GM19238 (cell line): ENCODE measurements around the gene PATE2.

ENCODE experiments used
- DNase-seq: peaks from one replicate; pipeline ENCODE4 v3.0.0; 2011; ENCODE audit warnings: low spot score; ENCODE audit not compliant: insufficient read length

Gene PATE2

DNA sequence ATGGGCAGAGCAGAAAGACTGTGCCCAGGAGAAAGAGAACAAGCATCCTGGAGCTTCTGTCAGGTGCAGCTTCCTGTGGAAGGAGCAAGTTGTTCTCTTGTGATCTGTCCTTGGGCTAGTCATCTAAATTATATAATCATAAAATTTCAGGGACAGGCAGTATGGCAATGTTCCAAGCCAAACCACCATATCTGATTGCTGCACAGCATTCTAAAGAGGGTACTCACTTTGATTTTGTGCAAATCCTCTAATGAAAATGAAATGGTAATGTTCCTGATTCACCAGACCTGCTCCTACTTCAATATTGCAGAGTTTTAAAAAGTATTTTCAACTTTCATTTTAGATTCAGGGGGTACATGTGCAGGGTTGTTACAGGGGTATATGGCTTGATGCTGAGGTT lies at the start of gene PATE2:
PATE2 (minus strand) TSS at position 101 of the 400 bp plus-strand sequence; CDS start at position 46, 55 bp downstream.
- no peak for DNase-seq

DNA sequence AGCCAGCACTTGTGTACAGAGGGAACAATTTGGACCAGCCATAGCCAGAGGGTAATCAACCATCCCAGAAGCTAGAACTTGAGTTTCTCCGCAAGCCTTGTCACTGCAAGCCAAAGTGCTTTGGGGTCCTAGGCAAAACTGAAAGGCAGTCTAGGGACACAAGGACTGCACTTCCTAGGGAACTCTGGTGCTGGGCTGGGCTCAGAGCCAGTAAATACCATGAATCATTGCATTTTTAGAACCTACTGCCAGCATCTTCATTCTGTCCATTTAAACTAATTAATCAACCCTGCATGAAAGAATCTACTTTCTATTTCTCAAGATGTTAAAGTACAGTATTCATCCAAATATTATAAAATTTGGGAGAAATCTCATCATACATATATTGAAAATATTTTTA lies 29.3 kb upstream of the PATE2 start:
- DNase-seq = no peak

DNA sequence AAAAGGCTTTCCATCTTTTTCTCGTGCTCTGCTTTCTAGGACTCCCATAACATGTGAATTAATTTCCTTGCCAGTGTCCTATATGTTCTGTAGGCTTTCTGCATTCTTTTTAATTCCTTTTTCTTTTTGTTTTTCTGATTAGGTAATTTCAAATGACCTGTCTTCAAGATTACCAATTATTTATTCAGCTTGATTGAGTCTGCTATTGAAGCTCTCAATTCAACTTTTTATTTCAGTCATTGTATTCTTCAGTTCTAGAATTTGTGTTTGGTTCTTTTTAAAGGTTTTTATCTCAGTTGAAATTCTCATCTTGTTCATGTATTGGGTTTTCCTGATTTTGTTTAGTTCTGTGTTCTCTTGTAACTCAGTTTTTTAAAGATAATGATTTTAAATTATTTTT lies 23.8 kb upstream of the PATE2 start:
- no peak for DNase-seq

DNA sequence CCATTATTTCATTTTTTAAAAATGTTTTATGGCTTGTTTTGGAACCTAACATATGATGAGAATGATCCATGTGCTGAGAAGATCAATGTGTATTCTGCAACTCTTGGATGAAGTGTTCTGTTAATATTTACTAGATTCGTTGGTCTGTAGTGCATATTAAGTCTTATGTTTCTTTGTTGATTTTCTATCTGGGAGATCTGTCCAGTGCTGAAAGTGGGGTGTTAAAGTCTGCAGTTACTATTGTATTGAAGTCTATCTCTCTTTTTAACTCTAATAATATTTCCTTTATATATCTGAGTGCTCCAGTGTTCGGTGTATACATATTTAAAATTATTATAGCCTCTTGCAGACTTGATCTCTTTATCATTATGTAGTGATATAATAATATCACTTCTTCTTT lies 21.2 kb upstream of the PATE2 start:
- DNase-seq = no peak

DNA sequence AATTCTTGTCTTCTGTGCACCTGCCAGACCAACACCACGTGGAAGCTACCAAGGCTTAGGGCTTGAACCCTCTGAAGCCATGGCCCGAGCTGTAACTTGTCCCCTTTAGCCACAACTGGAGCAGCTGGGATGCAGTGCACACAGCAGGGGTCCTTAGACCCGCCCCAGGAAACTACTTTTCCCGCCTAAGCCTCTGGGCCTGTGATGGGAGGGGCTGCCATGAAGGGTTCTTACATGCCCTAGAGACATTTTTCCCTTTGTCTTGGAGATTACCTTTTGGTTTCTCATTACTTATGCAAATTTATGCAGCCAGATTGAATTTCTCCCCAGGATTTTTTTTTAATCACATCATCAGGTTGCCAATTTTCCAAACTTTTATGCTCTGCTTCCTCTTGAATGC lies 19.0 kb upstream of the PATE2 start:
- DNase-seq = no peak

DNA sequence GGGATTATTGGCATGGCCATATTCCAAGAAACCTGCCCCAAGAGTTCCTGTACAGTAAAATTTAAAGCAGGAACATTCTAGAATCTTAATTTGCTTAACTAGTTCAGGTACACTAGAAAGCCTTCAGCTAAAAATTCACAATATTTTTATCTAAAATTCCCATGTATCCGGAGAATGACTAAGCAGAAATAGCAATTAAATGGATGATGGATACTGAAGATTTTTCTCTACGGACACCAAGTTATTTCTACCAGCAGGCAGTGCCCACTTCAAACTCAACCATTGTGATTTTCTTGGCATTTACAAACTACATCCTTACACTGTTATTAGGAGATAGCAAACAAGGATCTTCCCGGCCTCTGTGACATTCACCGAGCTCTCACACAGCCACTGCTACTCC lies 12.2 kb upstream of the PATE2 start:
- no peak for DNase-seq

DNA sequence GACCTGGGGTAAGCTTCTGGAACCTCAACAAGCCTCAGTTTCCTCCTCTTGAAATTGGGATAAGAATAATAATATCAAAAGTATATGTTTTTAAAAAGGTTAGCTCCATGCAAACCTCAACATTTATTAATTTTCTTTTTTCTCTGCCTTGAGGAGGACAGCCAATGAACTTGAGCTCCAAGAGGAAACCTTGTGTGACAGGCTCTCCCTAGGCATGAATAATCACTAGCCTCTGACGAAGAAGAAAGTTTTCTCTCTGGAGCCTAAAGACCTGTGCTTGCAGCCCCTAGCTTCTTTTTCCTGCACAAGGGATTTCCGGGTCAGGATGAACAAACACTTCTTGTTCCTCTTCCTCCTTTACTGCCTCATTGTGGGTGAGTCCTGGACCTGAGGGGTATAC lies 9.2 kb upstream of the PATE2 start, which contains the start of gene PATE3:
PATE3 (plus strand) TSS at position 301 of the 400 bp plus-strand sequence; CDS start at position 326, 25 bp downstream.
- no peak for DNase-seq

DNA sequence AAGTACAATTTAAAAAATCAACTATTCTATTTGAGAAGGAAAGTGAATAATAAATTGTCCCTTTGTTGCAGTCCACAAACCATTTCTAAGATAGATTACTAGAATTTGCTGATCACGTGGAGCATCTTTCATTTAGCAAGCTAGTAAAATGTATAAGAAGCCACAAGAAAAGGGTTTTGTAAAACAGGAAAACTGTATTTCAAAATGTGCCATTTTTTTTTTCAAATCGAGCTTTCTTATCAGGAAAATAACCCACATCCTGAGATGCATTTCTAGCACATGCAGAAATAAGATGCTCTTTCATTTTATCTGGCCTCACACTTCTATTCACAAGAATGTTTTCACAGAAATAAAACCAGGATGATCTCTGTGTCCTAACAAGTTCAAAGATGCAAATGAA lies 6.0 kb upstream of the PATE2 start:
- DNase-seq = no peak

DNA sequence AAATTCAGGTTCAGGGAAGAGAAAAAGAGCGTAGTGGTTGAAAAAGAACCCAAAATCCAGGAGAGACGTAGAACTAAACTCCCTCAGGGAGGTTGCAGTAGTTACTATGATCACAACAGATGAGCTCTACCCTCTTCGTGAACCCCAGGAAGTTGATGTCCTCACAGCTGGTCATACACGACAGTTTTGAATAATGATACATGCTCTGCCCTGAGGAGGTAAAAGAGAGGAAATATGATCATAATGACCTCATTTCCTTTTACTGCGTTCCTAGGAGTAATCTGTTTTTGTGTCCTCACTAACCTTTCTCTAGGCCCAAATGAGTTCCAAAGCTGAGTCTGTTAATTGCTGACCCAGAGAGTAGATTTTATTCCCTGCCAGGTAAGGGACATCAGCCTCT lies 1.3 kb downstream of the PATE2 start:
- no peak for DNase-seq

DNA sequence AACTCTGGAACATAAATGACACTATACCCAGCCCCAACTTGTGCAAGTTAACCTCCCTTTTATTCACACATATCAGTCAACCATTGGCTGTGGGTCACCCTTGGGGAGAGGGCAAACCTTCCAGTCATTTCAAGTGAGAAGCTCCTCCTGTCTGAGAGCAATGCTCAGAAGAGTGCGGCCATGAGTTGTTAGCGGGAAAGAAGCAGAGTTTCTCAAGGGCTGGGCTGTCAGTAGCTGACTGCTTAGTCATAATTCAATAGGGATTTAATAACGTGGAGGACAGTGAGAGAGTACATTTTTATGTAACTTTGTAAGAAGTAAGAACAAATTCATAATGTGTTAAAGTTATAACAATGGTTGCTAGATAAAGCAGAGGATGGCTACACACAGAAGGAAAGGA lies 5.1 kb downstream of the PATE2 start:
- DNase-seq = no peak

DNA sequence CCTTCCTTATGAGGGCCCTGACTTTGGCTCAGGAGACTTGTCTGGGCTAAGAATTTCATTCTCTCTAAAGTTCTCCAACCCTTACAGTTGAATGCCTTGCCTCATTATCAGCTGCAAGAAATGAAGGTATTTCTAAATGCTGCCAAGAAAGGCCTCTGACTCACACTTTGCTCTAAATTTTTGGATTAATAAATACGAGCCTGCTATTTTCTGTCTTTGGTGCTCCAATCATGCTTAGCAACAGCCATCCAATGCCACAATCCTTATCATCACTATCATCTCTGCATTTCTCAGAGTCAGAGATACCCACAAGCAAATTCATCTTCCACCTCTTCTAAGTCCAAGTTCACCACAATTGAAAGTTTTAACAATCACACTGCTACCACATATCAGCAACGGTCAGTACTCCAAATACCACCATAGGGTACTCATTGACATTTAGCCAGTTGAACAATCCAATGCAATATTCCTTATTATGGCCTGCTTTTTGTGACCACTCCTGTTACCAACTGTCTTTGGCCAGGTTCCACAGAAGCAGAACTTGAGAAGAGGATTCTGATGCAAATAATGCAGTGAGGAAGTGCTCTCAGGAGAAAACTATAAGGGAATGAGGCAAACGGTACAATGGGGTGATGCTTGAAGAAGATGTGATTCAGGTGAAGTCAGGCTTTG lies 5.7 kb downstream of the PATE2 start:
- no peak for DNase-seq

DNA sequence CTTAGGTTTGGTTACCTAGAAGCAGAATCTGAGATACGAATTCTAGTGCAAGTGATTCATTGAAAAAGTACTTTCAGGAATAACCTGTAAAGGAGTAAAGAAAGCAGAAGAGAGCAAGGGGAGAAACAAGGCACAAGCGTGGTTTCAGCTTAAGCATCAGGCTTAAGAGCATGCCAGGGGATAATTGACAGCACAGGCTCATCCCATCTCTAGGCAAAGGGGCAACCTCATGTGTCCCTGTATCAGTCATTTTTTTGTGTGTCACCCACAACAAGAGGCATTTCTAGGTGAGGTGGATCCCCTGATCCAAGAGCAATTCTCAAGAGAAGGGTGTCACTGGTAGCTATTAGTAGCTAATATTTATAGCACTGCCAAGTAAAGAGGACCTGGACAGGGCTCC lies 8.0 kb downstream of the PATE2 start:
- DNase-seq = no peak

DNA sequence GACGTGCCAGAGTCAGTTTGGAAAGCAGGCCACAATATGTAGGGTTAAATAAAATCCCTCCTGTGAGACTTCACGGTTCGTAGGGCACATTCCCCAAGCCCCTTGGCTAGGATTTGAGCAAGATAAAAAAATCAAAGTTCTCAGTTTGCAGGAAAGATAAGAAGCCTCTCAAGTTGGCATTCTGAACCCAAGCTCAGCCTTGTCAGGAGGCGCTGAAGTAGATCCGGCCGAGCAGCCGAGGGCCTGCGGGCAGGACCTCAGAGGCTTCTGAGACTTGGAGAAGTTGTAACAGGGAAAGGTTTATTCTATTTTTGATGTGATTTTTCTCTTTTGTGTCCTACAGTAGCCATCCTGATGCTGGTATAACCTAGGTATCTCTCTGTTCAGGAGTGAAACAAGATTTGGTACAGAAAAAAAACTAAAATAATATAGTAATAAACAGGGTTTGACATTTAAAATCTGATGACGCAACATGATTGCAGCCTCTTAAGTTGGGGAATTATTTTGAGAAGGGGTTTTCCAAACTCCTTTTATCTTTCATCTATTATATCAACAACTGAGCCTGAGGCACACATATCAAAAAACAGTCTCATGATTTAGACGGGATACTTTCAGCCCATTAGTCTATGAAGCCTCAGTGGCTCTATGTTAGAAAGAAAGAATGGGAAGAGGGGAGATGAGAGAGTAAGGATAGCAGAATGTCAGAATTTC lies 10.1 kb downstream of the PATE2 start:
- DNase-seq = no peak

DNA sequence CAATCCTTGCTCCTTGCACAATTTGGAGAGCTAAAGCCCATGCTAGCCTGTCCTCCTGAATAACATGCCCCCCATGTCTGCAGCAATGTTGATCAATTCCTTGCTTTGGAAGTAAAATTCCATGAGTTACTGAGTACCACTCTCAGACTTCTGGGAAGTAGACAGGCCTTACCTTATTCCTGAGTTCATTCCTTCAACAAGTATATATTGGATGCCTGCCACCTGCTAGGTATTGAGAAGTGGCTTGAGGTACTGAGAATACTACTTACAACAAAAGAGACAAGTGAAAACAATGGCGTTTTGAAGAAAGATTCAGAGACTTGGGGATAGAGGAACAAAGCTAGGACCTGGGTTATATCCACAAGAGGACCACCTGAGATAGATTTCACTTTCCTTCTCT lies 12.4 kb downstream of the PATE2 start:
- DNase-seq = no peak

DNA sequence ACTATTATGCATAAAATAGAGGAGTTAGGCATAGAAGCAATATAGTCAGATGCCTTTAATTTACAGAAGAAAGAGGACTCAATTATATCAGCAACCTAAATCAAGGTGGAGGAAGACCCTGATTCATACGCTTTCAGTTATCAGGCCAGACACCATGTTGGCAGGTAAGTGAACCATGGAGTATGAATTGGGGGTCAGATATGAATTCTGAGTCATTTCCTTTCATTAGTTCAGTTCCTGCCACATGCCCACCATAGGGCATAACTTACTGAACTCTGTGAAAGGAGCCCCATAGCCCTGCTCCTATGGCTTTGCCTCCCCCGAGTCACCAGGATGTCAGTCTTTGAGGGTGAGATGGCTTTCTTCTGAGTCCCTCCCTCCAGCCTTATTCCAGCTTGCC lies 15.1 kb downstream of the PATE2 start:
- no peak for DNase-seq

DNA sequence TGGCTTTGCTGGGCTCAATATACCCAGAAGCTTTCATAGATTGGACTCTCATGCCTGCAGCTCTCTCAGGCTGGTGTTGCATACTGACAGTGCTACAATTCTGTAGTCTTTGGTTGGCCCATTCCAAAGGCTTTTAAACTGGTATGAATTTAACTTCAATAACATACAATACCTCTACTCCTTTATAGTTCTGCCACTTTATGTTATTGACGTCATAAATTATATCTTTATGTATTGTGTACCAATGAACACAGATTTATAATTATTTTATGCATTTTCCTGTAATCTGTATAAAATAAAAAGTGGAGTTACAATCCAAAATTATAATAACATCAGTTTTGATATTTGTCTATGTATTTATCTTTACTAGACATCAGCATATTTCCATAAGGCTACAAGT lies 16.2 kb downstream of the PATE2 start:
- no peak for DNase-seq

DNA sequence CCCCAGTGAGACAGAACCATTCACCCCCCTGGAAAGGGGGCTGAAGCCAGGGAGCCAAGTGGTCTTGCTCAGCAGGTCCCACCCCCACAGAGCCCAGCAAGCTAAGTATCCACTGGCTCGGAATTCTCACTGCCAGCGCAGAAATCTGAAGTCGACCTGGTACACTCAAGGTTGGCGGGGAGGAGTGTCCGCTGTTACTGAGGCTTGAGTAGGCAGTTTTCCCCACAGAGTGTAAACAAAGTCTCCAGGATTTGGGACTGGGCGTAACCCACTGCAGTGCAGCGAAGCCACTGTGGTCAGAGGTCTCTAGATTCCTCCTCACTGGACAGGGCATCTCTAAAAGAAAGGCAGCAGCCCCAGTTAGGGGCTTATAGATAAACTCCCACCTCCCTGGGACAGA lies 22.6 kb downstream of the PATE2 start:
- no peak for DNase-seq

DNA sequence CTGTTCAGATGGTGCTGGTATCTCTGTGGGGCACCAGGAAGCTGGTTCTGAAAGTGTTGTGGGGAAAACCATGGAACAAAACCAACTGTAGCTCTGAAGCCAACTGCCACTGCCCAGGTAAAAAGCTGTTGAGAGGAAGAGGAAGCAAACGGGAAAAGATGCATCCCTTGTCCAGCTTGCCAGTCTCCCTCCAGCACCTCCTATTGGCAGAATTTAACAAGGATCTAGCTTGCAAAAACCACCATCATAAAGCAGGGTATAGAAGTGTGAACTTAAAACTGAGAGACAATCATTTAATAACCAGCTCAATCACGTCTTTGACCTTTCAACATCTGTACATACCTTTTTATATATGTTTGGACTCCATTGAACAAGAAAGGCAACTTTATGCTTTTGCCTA lies 28.0 kb downstream of the PATE2 start:
- no peak for DNase-seq

DNA sequence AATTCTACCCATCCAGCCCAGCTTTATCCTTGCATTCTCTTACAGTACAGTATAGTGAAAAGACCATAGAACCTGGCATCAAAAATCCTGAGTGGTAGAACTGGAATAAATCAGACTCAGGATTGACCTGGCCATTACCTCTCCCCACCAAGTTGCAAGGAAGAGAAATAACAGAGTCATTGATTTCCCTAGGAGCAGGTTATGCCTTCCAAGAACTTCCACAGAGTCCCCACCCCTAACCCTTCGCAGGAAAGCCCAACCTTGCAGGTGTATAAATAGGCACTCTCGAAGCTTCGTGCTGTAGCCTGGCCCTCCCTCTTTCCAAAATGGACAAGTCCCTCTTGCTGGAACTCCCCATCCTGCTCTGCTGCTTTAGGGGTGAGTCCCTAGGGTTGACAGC lies 32.6 kb downstream of the PATE2 start, which contains the start of gene PATE1:
PATE1 (plus strand) TSS at position 301 of the 400 bp plus-strand sequence; CDS start at position 327, 26 bp downstream.
- DNase-seq = no peak

DNA sequence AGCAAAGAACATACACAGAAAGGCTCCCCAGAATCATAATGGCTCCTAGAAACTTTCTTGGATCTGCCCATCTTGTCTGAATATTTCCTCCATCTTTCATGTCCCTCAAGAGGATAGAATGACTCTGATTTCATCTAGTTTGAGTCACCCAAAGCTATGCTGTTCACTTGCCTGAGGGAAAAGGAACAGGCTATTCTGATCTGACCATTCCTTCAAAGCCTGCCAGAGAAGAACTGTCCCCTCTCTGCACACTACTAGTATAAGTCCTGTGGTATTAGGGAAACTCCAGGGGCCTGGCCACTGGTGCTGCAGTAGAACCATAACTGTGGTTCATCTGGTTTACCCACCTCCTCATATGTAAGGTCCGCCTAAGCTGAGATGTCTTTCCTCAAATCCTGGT lies 34.9 kb downstream of the PATE2 start:
- DNase-seq = no peak

DNA sequence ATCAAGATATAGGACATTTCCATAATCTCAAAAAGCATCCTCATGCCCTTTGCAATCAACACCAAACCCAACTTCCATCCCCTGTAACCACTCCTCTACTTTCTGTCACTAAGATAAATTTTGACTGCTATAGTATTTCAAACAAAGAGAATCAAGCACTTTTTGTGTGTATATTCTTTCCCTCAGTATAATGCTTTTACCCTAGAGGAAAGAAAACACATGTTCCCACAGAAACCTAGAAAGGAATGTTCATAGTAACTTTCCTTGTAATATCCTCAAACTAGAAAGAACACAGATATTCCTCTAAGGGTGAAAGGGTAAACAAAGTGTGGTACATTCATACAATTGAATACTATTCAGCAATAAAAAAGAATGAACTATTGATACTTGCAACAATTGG lies 38.0 kb downstream of the PATE2 start:
- no peak for DNase-seq

DNA sequence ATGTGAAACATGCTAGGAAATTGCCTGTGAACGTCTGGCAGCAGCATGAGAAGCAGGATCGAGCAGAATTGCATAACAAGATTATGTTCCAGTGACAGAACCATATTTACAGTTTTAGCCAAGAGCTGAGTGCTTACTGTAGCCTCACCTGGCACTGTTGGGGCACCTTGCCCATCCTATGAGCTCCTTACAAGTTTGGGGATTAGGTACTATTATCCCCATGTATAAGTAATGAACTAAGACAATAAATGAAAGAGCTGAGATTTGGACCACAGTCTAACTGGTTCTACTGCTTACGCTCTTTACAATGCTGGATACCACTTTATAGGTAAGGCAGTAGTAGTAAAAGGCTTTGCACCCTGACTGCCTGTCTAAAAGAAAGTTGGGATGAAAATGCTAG lies 49.7 kb downstream of the PATE2 start:
- no peak for DNase-seq
